Endodermal cell (in vitro differentiated cells): Measurements from ENCODE around the gene BSX. TPM values are rescaled to one million over a fixed set of nuclear protein-coding genes. Genes with fewer than 3 reads are reported as not detected.

Source experiments
- DNase-seq: peaks from one replicate; pipeline ENCODE4 v3.0.0-alpha.2; 2017
- H3K27ac ChIP-seq: 2 replicates; pipeline ENCODE4 v1.5.1; 2013; ENCODE audit warnings: mild to moderate bottlenecking, low read depth, low read length, moderate library complexity
- H3K27me3 ChIP-seq: 2 replicates; pipeline ENCODE4 v1.6.1; 2013; ENCODE audit warnings: mild to moderate bottlenecking, low read length, moderate library complexity; ENCODE audit not compliant: insufficient read depth, control insufficient read depth, poor library complexity, severe bottlenecking
- H3K36me3 ChIP-seq: 2 replicates; pipeline ENCODE4 v1.7.0; 2013; ENCODE audit warnings: mild to moderate bottlenecking, low read length, moderate library complexity; ENCODE audit not compliant: control insufficient read depth, insufficient read depth
- H3K4me1 ChIP-seq: one replicate; pipeline ENCODE4 v1.7.0; 2013; ENCODE audit warnings: low read length; ENCODE audit not compliant: control insufficient read depth, insufficient read depth
- H3K4me3 ChIP-seq: 2 replicates; pipeline ENCODE4 v1.5.1; 2013; ENCODE audit warnings: mild to moderate bottlenecking, low read length, moderate library complexity
- H3K9ac ChIP-seq: 2 replicates; pipeline ENCODE4 v1.6.1; 2013; ENCODE audit warnings: mild to moderate bottlenecking, low read length, moderate library complexity; ENCODE audit not compliant: poor library complexity, severe bottlenecking; ENCODE audit errors: extremely low read depth
- H3K9me3 ChIP-seq: 2 replicates; pipeline ENCODE4 v1.6.1; 2013; ENCODE audit warnings: mild to moderate bottlenecking, low read length, moderate library complexity; ENCODE audit not compliant: control insufficient read depth
- H3K27ac Mint-ChIP-seq: 2 replicates; pipeline ENCODE4 v1.8.0; 2020; ENCODE audit warnings: mixed read lengths
- H3K27me3 Mint-ChIP-seq: 2 replicates; pipeline ENCODE4 v1.8.0; 2021; ENCODE audit warnings: mild to moderate bottlenecking, mixed read lengths; ENCODE audit not compliant: insufficient read depth
- H3K36me3 Mint-ChIP-seq: 2 replicates; pipeline ENCODE4 v1.8.0; 2020; ENCODE audit warnings: low read depth, mixed read lengths
- H3K4me1 Mint-ChIP-seq: 2 replicates; pipeline ENCODE4 v1.8.0; 2020; ENCODE audit warnings: mixed read lengths
- H3K4me3 Mint-ChIP-seq: 2 replicates; pipeline ENCODE4 v1.8.0; 2020; ENCODE audit warnings: mild to moderate bottlenecking, moderate library complexity, mixed read lengths
- H3K9me3 Mint-ChIP-seq: 2 replicates; pipeline ENCODE4 v1.8.0; 2020; ENCODE audit warnings: mild to moderate bottlenecking, mixed read lengths
- CTCF ChIP-seq: fragments of 200-600 bp; sonication (generic); conservative IDR thresholded peaks from 2 replicates; pipeline ENCODE4 v1.5.0; 2021; ENCODE audit warnings: antibody characterized with exemption, mild to moderate bottlenecking
- WGBS, 2 experiments: methylation state at CpG; one replicate each; pipeline versions ENCODE4 v1.1.5 to v1.1.7; 2013; ENCODE audit warnings: missing lambda C conversion rate in 2 of 2, mixed read lengths in 1 of 2; ENCODE audit not compliant: insufficient coverage in 1 of 2, insufficient read length in 1 of 2; 5-methylcytosine and 5-hydroxymethylcytosine counted together
- long read RNA-seq, 4 experiments: library from polyadenylated mRNA in 2 of 4; library from RNA in 1 of 4; library from capped mRNA in 1 of 4; stranded (forward) in 3 of 4; unstranded in 1 of 4; transcript quantifications; one replicate each; pipeline ENCODE4 v2.0.0, GENCODE V29; 2020 to 2021; ENCODE audit warnings: inconsistent platforms in 1 of 4
- polyA plus RNA-seq, 2 experiments: library from polyadenylated mRNA; stranded (reverse); fragments of 50-300 nt; gene quantifications; one replicate each; pipeline ENCODE4 v1.2.3, GENCODE V29; 2013
- total RNA-seq, 2 donors: library from RNA; stranded (reverse); fragmentation: NEBNext Ultra II Directional in 1 of 2; extraction: Animal tissue kit (Norgen Biotek cat#: 25700) in 1 of 2; gene quantifications; 2 replicates in 1 of 2; 3 replicates in 1 of 2; pipeline ENCODE4 v1.2.1, GENCODE V29; 2021

Gene BSX
- not detected for total RNA-seq
- not detected for polyA plus RNA-seq (2013, experiment 1 of 2)
- not detected for polyA plus RNA-seq (2013, experiment 2 of 2)
- long read RNA-seq, experiment 1: 0 reads
- long read RNA-seq, experiment 2: 0 reads
- long read RNA-seq, experiment 3: 0 reads
- long read RNA-seq, experiment 4: 0 reads

GRCh38 chr11:122981388-122982264 lies at the start of gene BSX:
Gene BSX, minus strand, starts transcription at chr11:122981834. Its CDS starts 163 bp downstream, at chr11:122981671.
- H3K27ac ChIP-seq: no peak within 1 kb of the TSS
- H3K4me3 Mint-ChIP-seq: no peak within 1 kb of the TSS
- TF ChIP-seq CTCF: no peak
- H3K36me3 ChIP-seq: no peaks in the 10 kb centered on the region
- 0 to 10% methylated on average over 11 to 35 of the region's 35 CpGs for WGBS, 2 experiments
- peaks cover 24% of the 10 kb centered on the region for H3K4me1 Mint-ChIP-seq
- no peak within 1 kb of the TSS for H3K4me3 ChIP-seq
- peak; percentile 98 for DNase-seq
- H3K27ac Mint-ChIP-seq: no peak within 1 kb of the TSS
- no peak within 1 kb of the TSS for H3K9ac ChIP-seq
- H3K4me1 ChIP-seq: no peaks in the 10 kb centered on the region
- H3K36me3 Mint-ChIP-seq: no peaks in the 10 kb centered on the region
- no peaks in the 10 kb centered on the region for H3K9me3 ChIP-seq
- peaks cover 98% of the 10 kb centered on the region for H3K27me3 Mint-ChIP-seq
- peaks cover 2% of the 10 kb centered on the region for H3K9me3 Mint-ChIP-seq
- H3K27me3 ChIP-seq: peaks cover 100% of the 10 kb centered on the region

- Mint-ChIP-seq H3K4me3 (no peak overlapping the region), H3K27ac (no peak overlapping the region), H3K36me3 (no peaks in the 10 kb centered on the region), H3K27me3 (peaks cover 78% of the 10 kb centered on the region), H3K9me3 (no peaks in the 10 kb centered on the region), H3K4me1 (peaks cover 11% of the 10 kb centered on the region)
- H3K9ac ChIP-seq: no peak overlapping the region
- no peaks in the 10 kb centered on the region for H3K36me3 ChIP-seq
- peaks cover 6% of the 10 kb centered on the region for H3K4me1 ChIP-seq
- DNase-seq: no peak
- WGBS, 2 experiments: 73 to 83% methylated on average over 3 to 4 of the region's 4 CpGs
- H3K9me3 ChIP-seq: no peaks in the 10 kb centered on the region
- no peak overlapping the region for H3K4me3 ChIP-seq
- H3K27me3 ChIP-seq: peaks cover 91% of the 10 kb centered on the region
- H3K27ac ChIP-seq: no peak overlapping the region
- no peak for TF ChIP-seq CTCF
Observed at GRCh38 chr11:123030517-123030916, 48.9 kb upstream of the BSX start.

- Histone ChIP-seq H3K9me3 (no peaks in the 10 kb centered on the region), H3K27ac (no peak overlapping the region), H3K36me3 (no peaks in the 10 kb centered on the region), H3K9ac (no peak overlapping the region), H3K27me3 (peaks cover 32% of the 10 kb centered on the region), H3K4me3 (no peak overlapping the region), H3K4me1 (no peaks in the 10 kb centered on the region)
- Mint-ChIP-seq H3K27ac (no peak overlapping the region), H3K27me3 (peaks cover 36% of the 10 kb centered on the region), H3K9me3 (peaks cover 6% of the 10 kb centered on the region), H3K36me3 (no peaks in the 10 kb centered on the region), H3K4me1 (peaks cover 5% of the 10 kb centered on the region), H3K4me3 (no peak overlapping the region)
- DNase-seq: peak; percentile 72
- 61 to 86% methylated on average over 1 to 2 of the region's 2 CpGs for WGBS, 2 experiments
- TF ChIP-seq CTCF: peak; percentile 81
Observed at GRCh38 chr11:123020968-123021367, 39.3 kb upstream of the BSX start.
